ENCODE results near the gene CHKB.

Gene CHKB

GRCh38 chr22:50547263-50547985 lies 35.2 kb downstream of the CHKB start:
- no peak for DNase-seq

- DNase-seq, result no peak
Measured at GRCh38 chr22:50546326-50547262, 36.1 kb downstream of the CHKB start.

DNA sequence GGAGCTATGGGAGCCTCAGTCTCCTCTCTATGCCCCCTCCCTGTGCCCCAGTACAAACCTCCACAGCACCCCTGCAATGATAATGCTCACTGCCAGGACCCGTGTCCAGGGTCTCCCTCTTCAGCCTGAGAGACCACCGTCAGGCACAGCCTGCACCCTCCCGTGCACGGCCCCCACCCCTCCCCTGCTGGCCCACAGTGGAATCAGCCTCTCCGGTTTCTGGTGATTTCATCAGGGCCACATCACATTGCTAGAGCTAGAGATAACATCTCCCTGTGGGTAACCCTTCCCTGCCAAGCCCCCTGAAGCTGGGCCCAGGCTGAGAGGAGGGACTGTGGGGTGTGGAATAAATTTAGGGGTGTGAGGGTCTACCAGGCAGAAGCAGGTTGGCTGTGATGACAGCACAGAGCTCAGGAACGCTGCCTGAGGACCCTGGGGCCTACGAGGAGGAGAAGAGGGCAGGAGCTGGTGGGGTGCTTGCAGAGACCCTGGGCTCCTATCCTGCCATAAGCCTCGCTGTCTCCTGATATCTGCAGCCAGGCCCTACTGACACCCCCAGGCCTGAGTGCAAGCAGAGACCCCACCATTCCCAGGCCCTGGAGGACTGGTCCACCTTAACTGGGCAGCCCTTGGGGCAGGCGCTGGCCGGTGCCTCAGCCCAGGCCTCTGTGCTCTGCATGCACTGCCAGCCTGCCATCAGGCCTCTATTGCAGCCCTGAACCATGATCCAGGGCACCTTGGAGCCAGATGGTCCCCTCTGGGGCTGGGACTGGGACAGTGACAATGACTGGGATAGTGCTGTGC lies 36.9 kb downstream of the CHKB start, which contains the start of gene KLHDC7B:
KLHDC7B (plus strand) TSS at position 378 of the 804 bp plus-strand sequence; CDS start at position 723, 345 bp downstream.
- no peak for DNase-seq

- DNase-seq, result peak in 1 of 2 donors; percentile 50
Measured at GRCh38 chr22:50544746-50545253, 37.8 kb downstream of the CHKB start.

DNA sequence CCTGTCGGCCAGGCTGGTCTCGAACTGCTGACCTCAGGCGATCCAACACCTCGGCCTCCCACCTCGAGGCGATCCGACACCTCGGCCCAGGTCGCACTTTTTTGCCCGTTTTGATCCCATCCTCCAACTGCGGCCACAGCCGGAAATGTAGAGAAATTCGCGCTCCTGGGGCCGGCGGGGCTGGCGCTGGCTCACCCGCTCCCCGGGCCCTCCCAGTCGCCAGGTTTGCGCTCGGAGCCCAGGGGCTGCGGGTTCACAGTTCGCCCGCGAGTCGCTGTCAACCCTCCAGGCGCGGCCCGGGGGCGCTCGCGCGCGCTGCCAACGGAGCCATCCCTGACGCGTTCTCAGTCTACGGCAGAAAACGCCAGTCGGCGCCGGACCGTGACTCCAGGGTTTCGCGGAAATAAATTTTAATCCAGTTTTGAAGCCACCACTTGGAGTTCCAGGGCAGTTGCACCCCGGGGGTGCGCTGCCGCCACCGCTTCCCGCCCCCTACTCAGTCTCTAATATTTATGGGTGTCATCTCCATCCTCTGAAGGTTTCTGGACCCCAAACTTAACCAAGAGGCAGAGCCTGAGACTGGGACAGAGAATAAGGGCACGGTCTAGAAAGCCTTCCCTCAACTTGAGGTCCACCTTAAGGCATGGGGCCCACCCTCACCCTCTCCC lies 38.4 kb downstream of the CHKB start:
- peak; percentile 87 to 88 for DNase-seq

DNA sequence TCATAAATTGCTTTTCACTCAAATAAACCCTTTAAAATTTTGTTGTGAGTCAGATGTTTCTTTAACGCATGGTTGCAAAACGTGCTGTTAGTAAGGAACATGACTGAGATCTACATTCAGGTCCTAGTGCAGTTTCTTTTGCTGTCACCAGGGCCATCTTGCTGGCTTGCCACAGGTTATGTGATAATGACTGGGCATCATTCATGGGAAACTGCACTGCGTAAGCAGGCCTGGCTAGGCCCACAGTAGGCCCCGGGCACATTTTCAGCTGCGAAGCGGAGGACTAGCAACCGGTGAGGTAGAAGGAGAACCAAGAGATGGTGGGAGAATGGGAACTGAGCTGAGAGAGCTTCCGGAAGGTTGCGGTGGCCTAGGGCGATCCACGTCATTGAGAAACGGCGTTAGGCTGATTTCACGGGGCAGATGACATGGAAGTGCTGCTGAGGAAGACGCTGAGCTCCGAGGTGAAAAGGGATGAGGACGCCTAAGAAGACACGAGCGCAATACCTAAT lies 40.2 kb downstream of the CHKB start:
- peak in 1 of 2 donors; percentile 74 for DNase-seq

GRCh38 chr22:50541667-50542026 lies 41.0 kb downstream of the CHKB start:
- peak in 1 of 2 donors; percentile 80 for DNase-seq

- DNase-seq, result no peak
Measured at GRCh38 chr22:50540381-50540780, 42.3 kb downstream of the CHKB start.

DNA sequence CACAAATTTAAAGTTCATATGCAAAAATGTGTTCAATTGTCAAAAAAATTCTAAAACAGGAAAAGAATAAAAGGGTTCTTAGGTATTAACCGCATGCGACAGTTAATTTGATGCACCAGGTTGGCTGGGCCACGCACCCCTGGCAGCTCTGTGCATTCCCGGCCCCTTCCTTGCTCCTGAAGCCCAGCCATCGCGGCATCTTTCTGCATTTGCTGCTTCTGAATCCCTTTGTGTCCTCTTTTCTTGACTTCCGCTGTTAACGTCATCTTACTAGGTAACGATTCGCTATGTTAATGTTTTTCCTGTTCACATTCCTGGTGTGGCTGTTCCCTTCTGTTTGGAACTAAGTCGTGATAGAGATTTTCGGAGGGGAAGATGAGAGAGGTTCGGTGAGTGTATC lies 44.9 kb downstream of the CHKB start:
- DNase-seq, result no peak

GRCh38 chr22:50536226-50536625 lies 46.4 kb downstream of the CHKB start:
- no peak for DNase-seq

DNA sequence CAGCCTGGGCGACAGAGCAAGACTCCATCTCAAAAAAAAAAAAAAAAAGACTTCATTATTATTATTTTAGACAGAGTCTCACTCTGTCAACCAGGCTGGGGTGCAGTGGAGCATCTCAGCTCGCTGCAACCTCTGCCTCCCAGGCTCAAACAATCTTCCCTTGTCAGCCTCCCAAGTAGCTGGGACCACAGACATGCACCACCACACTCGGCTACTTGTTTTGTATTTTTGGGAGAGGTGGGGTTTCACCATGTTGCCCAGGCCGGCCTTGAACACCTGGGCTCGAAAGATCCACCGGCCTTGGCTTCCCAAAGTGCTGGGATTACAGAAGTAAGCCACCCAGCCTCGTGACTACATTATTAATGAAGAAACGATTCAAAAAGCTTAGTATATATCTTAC lies 47.5 kb downstream of the CHKB start:
- DNase-seq, result no peak

DNA sequence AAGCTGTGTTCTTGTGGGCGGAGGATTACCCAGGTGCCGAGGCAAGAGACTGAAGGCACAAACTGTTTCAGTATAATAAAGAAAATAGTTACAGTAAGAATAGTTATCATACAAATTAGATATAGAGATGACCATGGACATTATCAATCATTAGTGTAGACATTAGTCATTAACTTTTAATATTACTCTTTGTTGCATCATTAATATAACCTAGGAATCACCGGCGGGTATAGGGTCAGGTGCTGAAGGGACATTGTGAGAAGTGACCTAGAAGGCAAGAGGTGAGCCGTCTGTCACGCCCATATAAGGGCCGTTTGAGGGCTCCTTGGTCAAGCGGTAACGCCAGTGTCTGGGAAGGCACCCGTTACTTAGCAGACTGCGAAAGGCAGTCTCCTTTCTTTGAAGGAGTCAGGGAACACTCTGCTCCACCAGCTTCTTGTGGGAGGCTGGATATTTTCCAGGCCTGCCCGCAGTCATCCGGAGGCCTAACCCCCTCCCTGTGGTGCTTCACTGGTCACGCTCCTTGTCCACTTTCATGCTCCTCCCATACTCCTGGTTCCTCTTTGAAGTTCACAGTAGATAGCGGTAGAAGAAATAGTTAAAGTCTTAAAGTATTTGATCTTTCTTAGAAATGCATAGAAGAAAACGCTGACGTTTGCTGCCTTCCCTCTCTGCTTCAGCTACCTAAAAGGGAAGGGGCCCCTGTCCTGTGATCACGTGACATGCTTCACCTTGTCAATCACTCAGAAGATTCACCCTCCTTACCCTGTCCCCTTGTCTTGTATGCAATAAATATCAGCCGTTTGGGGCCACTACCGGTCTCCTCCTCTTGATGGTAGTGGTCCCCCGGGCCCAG lies 48.6 kb downstream of the CHKB start:
- DNase-seq, result peak in 1 of 2 donors; percentile 33

DNA sequence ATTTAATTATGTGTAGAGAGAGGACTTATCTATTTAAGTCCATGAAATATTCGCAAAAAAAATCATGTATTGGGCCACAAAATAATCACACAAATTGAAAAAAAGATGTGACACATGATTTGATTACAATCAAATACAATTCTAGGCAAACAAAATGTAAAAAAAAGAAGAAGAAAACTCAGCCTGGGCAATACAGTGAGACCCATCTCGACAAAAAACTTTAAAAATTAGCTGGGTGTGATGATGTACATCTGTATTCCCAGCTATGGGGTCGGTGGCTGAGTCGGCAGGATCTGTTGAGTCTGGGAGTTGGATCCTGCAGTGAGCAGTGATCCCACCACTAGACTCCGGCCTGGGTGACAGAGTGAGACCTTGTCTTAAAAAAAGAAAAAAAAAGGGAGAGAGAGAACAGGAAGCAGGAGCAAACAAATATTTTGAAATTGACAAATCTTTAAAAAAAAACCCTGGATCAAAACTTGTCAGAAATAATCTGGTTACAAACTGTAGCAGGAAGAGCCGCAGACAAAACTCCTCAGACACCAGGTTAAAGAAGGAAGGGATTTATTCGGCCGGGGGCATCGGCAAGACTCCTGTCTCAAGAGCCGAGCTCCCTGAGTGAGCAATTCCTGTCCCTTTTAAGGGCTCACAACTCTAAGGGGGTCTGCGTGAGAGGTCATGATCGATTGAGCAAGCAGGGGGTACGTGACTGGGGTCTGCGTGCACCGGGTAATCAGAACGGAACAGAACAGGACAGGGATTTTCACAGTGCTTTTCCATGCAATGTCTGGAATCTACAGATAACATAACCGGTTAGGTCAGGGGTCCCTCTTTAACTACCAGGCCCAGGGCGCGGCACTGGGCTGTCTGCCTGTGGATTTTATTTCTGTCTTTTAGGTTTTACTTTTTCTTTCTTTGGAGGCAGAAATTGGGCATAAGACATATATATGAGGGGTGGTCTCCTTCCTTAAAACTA lies 49.5 kb downstream of the CHKB start:
- no peak for DNase-seq

- DNase-seq, result peak; percentile 33 to 49
Measured at GRCh38 chr22:50531962-50532674, 50.5 kb downstream of the CHKB start.

DNA sequence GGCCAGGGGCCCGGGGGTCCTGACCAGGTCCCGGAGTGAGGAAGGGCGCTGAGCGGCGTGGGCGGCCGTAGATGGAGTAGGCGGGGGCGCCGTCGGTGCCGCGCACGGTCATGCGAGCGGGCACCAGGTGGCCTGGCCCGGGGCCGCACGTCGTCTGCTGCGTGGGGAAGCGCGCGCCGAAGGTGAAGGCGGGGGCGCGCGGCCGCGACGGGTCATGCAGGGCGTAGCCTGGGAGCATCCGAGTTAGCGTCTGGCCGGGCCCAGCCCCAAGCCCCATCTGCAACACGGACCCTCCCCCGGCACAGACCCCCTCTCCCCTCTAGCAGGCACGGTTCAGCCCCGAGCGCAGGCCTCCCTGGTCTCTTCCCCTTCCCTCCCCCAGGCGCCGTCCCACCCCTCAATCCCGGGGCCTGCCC lies 51.1 kb downstream of the CHKB start:
- DNase-seq, result peak; percentile 75 to 83

DNA sequence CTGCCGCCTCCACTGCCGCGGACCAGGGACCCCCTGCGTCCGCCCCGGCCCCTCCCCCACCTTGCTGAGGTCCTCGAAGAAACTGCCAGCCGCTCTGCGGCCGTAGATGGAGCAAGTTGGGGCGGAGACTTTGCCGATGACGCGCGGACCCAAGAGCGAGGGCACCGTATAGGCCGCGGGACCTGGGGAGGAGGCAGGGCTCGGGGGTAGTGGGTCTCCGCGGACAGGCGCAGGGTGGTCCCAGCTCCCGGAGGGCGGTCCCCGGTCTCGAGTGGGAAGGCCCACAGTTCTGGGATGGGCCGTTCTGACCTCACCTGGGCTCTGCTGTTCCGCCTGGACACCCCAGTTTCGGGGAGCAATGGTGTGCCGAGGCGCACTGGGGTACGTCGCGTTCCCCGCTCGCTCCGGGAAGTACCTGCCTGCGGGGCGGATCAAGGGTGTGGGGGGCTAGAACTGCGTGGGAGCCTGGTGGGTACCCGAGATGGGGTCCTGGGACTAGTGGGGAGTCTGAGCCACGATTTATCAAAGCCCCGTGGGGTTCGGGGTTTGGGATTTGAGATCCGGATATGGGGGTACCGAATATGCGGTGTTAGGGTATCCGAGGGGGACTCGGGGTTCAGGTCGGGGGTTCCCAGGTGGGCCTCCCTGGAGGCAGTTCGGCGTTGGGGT lies 51.6 kb downstream of the CHKB start:
- DNase-seq, result peak; percentile 85 to 90

DNA sequence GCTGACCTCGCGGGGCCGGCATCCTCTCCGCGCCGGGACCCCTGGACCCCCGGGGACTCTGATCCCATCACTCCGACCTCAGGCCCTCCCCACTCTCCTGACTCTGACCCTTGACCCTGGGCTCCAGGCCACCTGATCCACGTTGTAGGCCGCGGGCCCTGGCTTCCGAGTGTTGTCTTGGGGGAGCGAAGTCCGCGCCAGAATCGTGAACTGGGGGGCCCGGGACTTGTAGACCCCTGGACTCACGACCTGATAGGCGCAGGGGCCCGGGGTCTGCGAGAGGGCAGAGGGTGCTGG lies 52.1 kb downstream of the CHKB start:
- no peak for DNase-seq

GRCh38 chr22:50529897-50530579 lies 52.6 kb downstream of the CHKB start, which contains the start of gene TYMP:
Gene TYMP (minus strand): TSS chr22:50530012. CDS start chr22:50529709, 303 bp downstream.
- DNase-seq, result peak; percentile 78 to 80

Data from CD4-positive, alpha-beta T cell treated with Interleukin-1 beta for 1 hour (primary cell).